HG02759 (cell line): ENCODE results near the gene UCHL1.
"Not testable (repeated sequence)": the region's sequence is repeated elsewhere in the genome, so short reads cannot be mapped to it uniquely, and the experiment has no call there.

Source experiments
- ATAC-seq: cut with Tn5 transposase; IDR thresholded peaks from one replicate; pipeline ENCODE4 v1.9.1; 2021; ENCODE audit warnings: mild to moderate bottlenecking, moderate library complexity; ENCODE audit not compliant: unreplicated experiment

Gene UCHL1

GRCh38 chr4:41287852-41288251, 31.1 kb downstream of the UCHL1 start:
- ATAC-seq, result no peak

- ATAC-seq, result no peak
Measured at GRCh38 chr4:41288254-41288653, 31.5 kb downstream of the UCHL1 start.

- no peak for ATAC-seq
Measured at GRCh38 chr4:41290479-41290878, 33.8 kb downstream of the UCHL1 start.

GRCh38 chr4:41294445-41295062, 37.8 kb downstream of the UCHL1 start:
- ATAC-seq, result no peak

- no peak for ATAC-seq
Measured at GRCh38 chr4:41296995-41297394, 40.3 kb downstream of the UCHL1 start.

- ATAC-seq, result no peak
Measured at GRCh38 chr4:41297832-41298231, 41.1 kb downstream of the UCHL1 start.

GRCh38 chr4:41299486-41299885, 42.8 kb downstream of the UCHL1 start:
- ATAC-seq, result no peak

GRCh38 chr4:41301137-41301536, 44.4 kb downstream of the UCHL1 start:
- ATAC-seq, result no peak

- no peak for ATAC-seq
Measured at GRCh38 chr4:41303372-41304118, 46.8 kb downstream of the UCHL1 start.

- no peak for ATAC-seq
Measured at GRCh38 chr4:41304221-41304620, 47.5 kb downstream of the UCHL1 start.

- no peak for ATAC-seq
Measured at GRCh38 chr4:41305476-41305875, 48.7 kb downstream of the UCHL1 start.

GRCh38 chr4:41307638-41308037, 50.9 kb downstream of the UCHL1 start:
- ATAC-seq, result no peak

GRCh38 chr4:41308398-41308797, 51.7 kb downstream of the UCHL1 start:
- ATAC-seq, result no peak

GRCh38 chr4:41315426-41315825, 58.7 kb downstream of the UCHL1 start:
- ATAC-seq, result not testable (repeated sequence)

- ATAC-seq, result no peak
Measured at GRCh38 chr4:41315862-41316261, 59.1 kb downstream of the UCHL1 start.
